GM18858 (cell line): ENCODE data around the gene CPLX3.
A peak's percentile ranks its signal among the peaks of the same experiment; 100 is the strongest.

ENCODE experiments used
- ATAC-seq: cut with Tn5 transposase; IDR thresholded peaks from one replicate; pipeline ENCODE4 v1.9.1; 2021; ENCODE audit not compliant: unreplicated experiment

The CPLX3 gene

GRCh38 chr15:74788042-74788682 lies 38.3 kb upstream of the CPLX3 start:
- ATAC-seq = no peak

DNA sequence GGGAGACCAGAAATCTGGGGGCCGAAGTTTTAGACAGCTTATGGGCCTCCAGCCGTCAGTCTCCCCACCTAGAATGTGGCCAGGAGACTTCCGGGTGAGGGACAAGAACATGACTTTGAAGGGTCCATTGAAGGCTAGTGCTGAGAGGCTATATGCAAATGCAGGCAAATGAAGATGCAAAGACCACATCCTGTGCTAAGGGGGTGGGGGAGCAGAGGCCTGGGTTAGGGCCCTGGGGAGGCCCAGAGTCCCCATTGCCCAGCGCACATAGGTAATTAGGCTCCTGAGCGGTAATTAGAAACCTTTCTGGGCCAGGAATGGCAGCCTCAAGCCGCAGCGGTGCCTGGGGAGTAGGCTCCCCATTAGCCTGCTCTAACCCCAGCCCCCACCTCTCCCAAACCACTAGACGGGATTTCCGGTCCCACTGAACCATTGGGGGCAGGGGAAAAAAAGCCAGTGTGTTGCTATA lies 37.7 kb upstream of the CPLX3 start:
- ATAC-seq = no peak

GRCh38 chr15:74789171-74789631 lies 37.2 kb upstream of the CPLX3 start:
- no peak for ATAC-seq

DNA sequence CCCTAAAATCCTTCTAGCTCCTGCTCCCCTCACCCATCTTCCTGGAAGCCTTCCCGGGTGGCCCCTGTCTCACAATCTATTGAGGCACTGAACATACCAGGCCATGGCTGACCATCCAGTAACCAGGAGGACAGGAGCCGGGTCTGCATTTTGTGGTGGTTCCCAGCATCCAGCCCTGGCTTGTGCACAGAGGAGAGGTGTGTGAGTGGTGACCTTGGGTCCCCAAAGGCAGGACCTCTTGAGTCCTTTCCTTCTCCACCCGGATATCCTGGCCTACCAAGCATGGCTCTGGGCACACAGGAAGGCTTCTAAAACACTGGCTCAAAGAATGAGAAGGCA lies 36.7 kb upstream of the CPLX3 start:
- no peak for ATAC-seq

GRCh38 chr15:74790080-74790916 lies 36.1 kb upstream of the CPLX3 start:
- ATAC-seq = no peak

GRCh38 chr15:74791007-74791406 lies 35.4 kb upstream of the CPLX3 start:
- no peak for ATAC-seq

- ATAC-seq = no peak
Observed at GRCh38 chr15:74791667-74792066, 34.8 kb upstream of the CPLX3 start.

GRCh38 chr15:74792227-74793016 lies 34.0 kb upstream of the CPLX3 start:
- ATAC-seq = no peak

GRCh38 chr15:74793135-74794028 lies 33.0 kb upstream of the CPLX3 start:
- no peak for ATAC-seq

DNA sequence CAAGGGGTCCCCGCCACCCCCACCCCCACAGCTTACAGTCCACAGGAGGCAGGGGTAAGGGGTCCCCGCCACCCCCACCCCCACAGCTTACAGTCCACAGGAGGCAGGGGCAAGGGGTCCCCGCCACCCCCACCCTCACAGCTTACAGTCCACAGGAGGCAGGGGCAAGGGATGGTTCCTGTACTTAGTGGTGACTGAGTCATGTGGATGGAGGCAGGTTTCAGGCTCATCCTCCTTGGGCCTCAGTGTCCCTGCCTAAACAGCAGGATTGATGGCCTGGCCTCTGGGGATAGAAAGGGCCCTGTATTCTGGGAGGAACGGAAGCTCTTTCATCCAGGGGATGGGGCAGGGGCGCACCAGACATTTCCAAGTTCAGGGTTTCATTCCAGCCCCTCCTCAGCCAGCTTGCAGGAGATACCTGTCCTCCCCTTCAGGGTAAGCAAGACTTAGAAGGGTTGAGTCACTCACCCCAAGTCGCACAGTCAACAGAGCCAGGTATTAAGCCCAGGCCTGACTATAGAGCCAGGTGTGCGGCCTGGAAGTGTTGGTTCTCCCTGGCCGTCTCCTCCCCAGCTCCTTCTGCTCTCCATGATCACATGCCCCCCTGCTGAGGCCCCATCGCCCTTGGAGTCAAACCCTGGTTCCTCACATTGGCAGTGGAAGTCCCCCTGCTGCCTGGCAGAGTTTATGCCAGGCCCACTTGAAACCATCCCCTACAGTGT lies 32.0 kb upstream of the CPLX3 start:
- ATAC-seq = no peak

GRCh38 chr15:74794970-74795349 lies 31.5 kb upstream of the CPLX3 start:
- no peak for ATAC-seq

GRCh38 chr15:74795966-74796625 lies 30.3 kb upstream of the CPLX3 start:
- ATAC-seq = no peak

DNA sequence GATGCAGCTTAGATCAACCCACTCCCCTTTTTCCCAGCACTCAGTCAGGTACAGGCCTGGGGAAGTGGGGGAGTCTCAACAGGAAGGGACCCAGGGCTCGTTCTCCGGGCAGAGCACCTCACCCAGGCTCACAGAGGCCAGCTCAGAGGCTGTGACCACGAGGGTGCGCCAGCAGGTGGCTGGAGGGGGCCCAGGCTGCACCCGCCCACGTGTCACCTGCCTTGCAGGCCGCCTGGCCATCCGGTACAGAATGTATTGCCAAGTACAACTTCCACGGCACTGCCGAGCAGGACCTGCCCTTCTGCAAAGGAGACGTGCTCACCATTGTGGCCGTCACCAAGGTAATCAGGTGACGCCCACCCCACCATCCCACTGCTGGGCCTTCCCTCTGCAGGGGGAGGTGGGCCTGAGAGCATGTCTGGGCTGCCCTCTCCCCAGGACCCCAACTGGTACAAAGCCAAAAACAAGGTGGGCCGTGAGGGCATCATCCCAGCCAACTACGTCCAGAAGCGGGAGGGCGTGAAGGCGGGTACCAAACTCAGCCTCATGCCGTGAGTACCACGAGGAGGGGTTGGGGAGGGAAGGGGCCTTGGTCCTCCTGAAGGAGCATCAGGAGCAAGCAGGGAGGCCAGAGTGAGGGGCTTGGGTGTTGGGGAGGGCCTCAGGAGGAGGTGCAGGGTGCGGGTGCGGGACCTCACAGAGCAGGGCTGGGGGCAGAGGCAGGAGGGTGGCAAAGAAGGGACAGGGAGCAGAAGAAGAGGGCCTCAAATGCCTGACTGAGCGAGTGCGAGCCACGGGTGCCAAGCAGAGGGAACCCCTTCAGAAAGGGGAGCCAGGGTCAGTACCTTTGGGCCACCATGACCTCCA lies 27.8 kb upstream of the CPLX3 start:
- ATAC-seq = no peak

DNA sequence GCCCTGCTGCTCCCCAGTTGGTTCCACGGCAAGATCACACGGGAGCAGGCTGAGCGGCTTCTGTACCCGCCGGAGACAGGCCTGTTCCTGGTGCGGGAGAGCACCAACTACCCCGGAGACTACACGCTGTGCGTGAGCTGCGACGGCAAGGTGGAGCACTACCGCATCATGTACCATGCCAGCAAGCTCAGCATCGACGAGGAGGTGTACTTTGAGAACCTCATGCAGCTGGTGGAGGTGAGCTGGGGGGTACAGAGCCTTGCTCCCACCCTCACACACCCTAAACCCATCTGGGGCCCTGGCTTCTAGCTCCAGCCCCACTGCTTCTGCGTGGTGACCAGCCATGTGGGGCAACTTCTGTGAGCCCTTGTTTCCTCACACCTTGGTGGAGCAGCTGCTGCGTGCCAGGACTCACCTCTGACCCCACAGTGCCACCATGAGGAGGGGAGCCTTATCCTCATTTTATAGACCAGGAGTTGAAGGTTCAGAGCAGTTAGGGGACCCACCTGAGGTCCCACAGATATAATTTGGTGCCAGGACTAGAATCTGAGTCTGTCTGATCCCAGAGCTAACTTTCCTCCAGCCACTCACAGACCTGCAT lies 27.1 kb upstream of the CPLX3 start:
- ATAC-seq = no peak

DNA sequence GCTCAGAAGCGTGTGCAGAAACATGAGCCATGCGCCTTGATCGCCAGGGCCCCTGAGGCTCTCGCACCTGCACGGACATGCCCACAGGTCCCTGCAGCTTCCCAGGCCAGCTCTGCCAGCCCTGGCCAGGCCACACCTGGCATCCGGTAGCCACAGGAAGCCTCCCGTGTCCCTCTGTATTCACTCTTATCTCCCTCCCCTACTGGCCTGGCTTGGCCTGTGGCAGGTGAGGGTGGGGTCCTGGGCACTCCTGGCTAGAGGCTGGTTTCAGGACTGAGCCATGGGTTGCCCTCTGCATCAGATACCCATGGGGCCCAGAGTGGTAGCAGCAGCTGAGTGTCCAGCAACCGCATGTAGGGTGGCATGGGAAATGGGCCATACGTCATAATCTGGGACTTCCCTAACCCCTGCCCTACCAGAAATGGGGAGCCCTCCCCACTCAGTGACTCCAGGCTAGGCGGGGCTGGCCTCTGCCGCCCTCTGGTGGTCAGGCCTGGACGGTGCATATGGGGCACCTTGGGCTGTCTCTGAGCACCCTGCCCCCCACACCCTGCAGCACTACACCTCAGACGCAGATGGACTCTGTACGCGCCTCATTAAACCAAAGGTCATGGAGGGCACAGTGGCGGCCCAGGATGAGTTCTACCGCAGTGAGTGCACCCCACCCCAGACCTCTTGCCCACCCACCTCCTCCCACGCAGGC lies 26.4 kb upstream of the CPLX3 start:
- ATAC-seq = peak; percentile 57

- no peak for ATAC-seq
Observed at GRCh38 chr15:74800559-74801094, 25.8 kb upstream of the CPLX3 start.

DNA sequence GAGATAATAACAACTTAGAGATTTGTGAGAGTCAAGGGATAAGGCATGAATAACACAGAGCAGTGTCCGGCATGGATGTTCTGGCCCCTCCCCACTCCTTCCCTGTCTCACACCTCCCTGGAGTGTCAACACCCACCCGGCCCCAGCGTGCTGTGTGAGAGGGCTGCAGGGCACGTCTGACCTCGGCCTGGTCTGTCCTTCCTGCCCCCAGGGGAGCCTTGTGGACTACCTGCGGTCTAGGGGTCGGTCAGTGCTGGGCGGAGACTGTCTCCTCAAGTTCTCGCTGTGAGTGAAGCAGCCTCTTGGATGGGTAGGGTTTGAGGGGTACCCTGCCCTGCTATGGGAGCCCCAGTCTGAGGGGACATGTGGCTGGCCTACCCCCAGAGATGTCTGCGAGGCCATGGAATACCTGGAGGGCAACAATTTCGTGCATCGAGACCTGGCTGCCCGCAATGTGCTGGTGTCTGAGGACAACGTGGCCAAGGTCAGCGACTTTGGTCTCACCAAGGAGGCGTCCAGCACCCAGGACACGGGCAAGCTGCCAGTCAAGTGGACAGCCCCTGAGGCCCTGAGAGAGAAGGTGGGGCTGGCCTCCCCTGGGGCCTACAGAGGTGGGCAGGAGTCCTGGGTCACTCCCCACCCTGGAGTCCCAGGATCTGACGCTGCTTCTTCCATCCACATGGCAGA lies 25.0 kb upstream of the CPLX3 start:
- no peak for ATAC-seq
